ENCODE results near the gene SMURF1. TPM values are rescaled to one million over a fixed set of nuclear protein-coding genes. Genes with fewer than 3 reads are reported as not detected.

The SMURF1 gene
- total RNA-seq, 3 donors from 2014 or later, result 15.1 to 18.1 (median 17.1) TPM

Other genes with a start within 250 kb of the SMURF1 start
- not detected for gene KPNA7, start 64.0 kb upstream of the SMURF1 start, total RNA-seq
- gene MYH16, start 128.7 kb upstream of the SMURF1 start, total RNA-seq, result not detected
- gene ARPC1A, start 181.8 kb upstream of the SMURF1 start, total RNA-seq, result 10 to 100 TPM; 81.5 to 85.5 (median 81.9) TPM
- gene ARPC1B, start 230.6 kb upstream of the SMURF1 start, total RNA-seq, result 100 to 1,000 TPM; 240 to 282 (median 274) TPM